CD4-positive, CD25-positive, alpha-beta regulatory T cell (primary cell): Measurements from ENCODE around the gene ARHGEF6. TPM values are rescaled to one million over a fixed set of nuclear protein-coding genes. Genes with fewer than 3 reads are reported as not detected.

Experiments used
- ATAC-seq, 2 donors: fragments of 150-1000 bp; cut with Tn5 transposase; one replicate each; pipeline ENCODE4 v1.10.0; 2021; ENCODE audit warnings: low read depth in 2 of 2, moderate number of reproducible peaks in 2 of 2, moderate library complexity in 1 of 2
- DNase-seq, 3 donors: peaks; one replicate each; pipeline versions ENCODE4 v3.0.0 to v3.0.0-alpha.2; 2012 to 2022; ENCODE audit warnings: mixed read lengths in 1 of 3
- H3K27ac ChIP-seq: one replicate; pipeline ENCODE4 v1.7.0; 2013; ENCODE audit warnings: mild to moderate bottlenecking, low read length; ENCODE audit not compliant: insufficient read depth, poor library complexity, severe bottlenecking
- H3K27me3 ChIP-seq: one replicate; pipeline ENCODE4 v1.7.0; 2013; ENCODE audit warnings: low read length; ENCODE audit not compliant: control insufficient read depth, insufficient read depth
- H3K36me3 ChIP-seq: one replicate; pipeline ENCODE4 v1.7.0; 2013; ENCODE audit warnings: mild to moderate bottlenecking, low read length, moderate library complexity; ENCODE audit not compliant: control insufficient read depth, insufficient read depth
- H3K4me1 ChIP-seq: 2 replicates; pipeline ENCODE4 v1.7.0; 2013; ENCODE audit warnings: mild to moderate bottlenecking, low read length; ENCODE audit not compliant: insufficient read depth, control insufficient read depth, poor library complexity, severe bottlenecking
- H3K4me3 ChIP-seq: one replicate; pipeline ENCODE4 v1.7.0; 2013; ENCODE audit warnings: low read depth, mild to moderate bottlenecking, low read length, moderate library complexity
- H3K9me3 ChIP-seq, 2 experiments: 1 replicate in 1 of 2; 2 replicates in 1 of 2; pipeline ENCODE4 v1.7.0; 2013; ENCODE audit warnings: low read length in 2 of 2, mild to moderate bottlenecking in 1 of 2, moderate library complexity in 1 of 2; ENCODE audit not compliant: control insufficient read depth in 2 of 2
- H3K27ac Mint-ChIP-seq, 3 donors: one replicate each; pipeline ENCODE4 v1.8.0; 2020 to 2022; ENCODE audit warnings: mild to moderate bottlenecking in 3 of 3, mixed read lengths in 3 of 3, moderate library complexity in 2 of 3
- H3K27me3 Mint-ChIP-seq: one replicate; pipeline ENCODE4 v1.8.0; 2022; ENCODE audit warnings: mild to moderate bottlenecking, mixed read lengths
- H3K36me3 Mint-ChIP-seq: one replicate; pipeline ENCODE4 v1.8.0; 2020; ENCODE audit warnings: mixed read lengths
- H3K4me1 Mint-ChIP-seq, 4 donors: one replicate each; pipeline ENCODE4 v1.8.0; 2020 to 2022; ENCODE audit warnings: mixed read lengths in 4 of 4, mild to moderate bottlenecking in 1 of 4
- H3K4me3 Mint-ChIP-seq, 4 donors: one replicate each; pipeline ENCODE4 v1.8.0; 2020 to 2022; ENCODE audit warnings: mild to moderate bottlenecking in 4 of 4, mixed read lengths in 4 of 4, moderate library complexity in 3 of 4
- H3K9me3 Mint-ChIP-seq, 7 donors: one replicate each; pipeline ENCODE4 v1.8.0; 2020 to 2022; ENCODE audit warnings: mixed read lengths in 7 of 7, mild to moderate bottlenecking in 3 of 7, moderate library complexity in 2 of 7
- polyA plus RNA-seq, 4 donors: library from polyadenylated mRNA; unstranded; fragments of 300-500 nt; fragmentation: Illumina TruSeq; gene quantifications; one replicate each; pipeline ENCODE4 v1.2.3, GENCODE V29; 2021
- total RNA-seq: library from RNA; stranded (reverse); gene quantifications from one replicate; pipeline ENCODE4 v1.2.3, GENCODE V29; 2022

The ARHGEF6 gene
- total and polyA plus RNA-seq, 5 donors from 2014 or later = 83.0 to 111 (median 87.8) TPM

DNA sequence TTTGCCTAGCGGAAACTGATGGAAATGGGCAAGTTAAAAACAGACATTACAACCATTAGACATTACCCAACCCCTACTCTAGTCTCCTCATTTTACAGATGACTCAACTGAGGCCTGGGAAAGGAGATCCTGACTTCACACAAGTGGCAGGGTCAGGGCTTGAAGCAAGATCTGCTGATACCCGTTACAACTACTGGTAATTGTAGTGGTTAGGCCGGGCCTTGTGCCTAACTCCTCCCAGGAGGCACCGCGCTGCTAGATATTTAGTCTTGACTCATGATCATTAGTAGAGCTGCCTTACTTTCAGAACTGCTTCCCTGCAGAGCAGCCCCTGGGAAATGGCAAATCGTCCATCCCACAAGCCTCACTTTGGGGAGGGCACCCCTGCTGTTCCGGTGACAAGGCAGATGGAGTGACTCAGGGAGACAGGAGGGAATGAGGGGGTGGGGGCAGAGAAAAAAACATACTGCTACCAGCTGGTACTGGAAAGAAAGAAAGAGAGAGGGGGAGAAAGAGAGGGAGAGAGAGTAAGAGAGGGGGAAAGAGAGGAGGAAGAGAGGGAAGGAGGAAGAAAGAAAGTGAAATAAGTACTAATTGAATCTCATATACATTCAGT is 12.2 kb downstream of the ARHGEF6 start:
- peaks cover 47% of the 10 kb centered on the region for H3K4me1 ChIP-seq
- Mint-ChIP-seq H3K27ac (peak overlapping the region; percentile 42 to 97 (median 93)), H3K36me3 (peaks cover 3% of the 10 kb centered on the region), H3K4me3 (peak overlapping the region; percentile 82 to 89 (median 87)), H3K27me3 (no peaks in the 10 kb centered on the region), H3K9me3 (peaks cover 0 to 2% (median 0%) of the 10 kb centered on the region in 7 donors), H3K4me1 (peaks cover 29 to 62% (median 40%) of the 10 kb centered on the region in 4 donors)
- H3K9me3 ChIP-seq = no peaks in the 10 kb centered on the region
- H3K27ac ChIP-seq = peak overlapping the region; percentile 65
- H3K36me3 ChIP-seq = peaks cover 9% of the 10 kb centered on the region
- ATAC-seq (peak; percentile 47 to 49), DNase-seq (peak in 1 of 3 donors; percentile 67)
- no peaks in the 10 kb centered on the region for H3K27me3 ChIP-seq
- H3K4me3 ChIP-seq = peak overlapping the region; percentile 76

DNA sequence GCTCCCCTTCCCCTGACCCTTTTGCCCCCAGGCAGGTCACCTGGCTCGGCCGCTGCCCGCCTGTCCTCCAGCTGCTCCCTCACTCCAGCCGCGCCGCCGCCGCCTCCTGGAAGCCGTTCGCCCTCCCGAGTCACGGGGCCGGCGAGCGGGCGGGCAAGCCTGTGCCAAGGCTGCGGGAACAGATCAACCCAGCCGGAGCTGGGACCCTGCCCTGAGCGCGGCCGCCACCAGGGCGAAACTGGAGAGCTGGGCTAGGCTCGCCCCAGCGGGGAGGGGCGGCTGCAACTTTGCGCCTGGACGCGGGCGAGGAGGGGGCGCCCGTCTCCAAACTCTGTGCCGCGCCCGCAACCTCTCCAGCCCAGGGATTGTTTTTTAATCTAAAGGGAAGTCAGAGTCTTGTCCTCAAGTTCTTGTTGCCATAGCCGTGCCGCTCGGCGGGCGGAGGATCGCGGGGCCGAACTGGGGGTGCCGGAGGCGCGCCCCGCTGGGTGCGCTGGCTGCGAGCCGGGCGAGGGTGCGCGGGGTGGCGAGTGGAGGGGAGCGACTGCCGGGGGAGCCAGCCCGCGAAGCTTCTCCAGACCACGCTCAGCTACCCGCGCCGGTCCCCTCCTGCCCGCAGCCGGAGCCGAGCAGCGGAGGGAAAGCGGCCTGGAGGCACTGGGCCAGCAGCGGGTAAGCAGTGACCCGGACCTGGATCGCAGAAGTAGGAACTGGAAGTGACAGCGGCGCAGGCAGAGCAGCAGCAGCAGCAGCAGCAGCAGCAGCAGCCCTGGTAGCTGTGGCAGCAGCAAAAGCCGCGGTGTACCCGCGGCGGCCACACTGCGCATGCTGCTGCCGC is 13.4 kb downstream of the ARHGEF6 start:
- Mint-ChIP-seq H3K27me3 (no peaks in the 10 kb centered on the region), H3K4me1 (peaks cover 24 to 70% (median 40%) of the 10 kb centered on the region in 4 donors), H3K36me3 (peaks cover 8% of the 10 kb centered on the region), H3K27ac (peak overlapping the region in 1 of 3 donors; percentile 97), H3K4me3 (peak overlapping the region; percentile 82 to 89 (median 87)), H3K9me3 (peaks cover 0 to 2% (median 0%) of the 10 kb centered on the region in 7 donors)
- H3K27me3 ChIP-seq = no peaks in the 10 kb centered on the region
- DNase-seq (peak in 2 of 3 donors; percentile 41 to 70), ATAC-seq (peak; percentile 76 to 81)
- H3K4me1 ChIP-seq = peaks cover 52% of the 10 kb centered on the region
- H3K36me3 ChIP-seq = peaks cover 6% of the 10 kb centered on the region
- no peaks in the 10 kb centered on the region for H3K9me3 ChIP-seq
- H3K27ac ChIP-seq = peak overlapping the region; percentile 65
- H3K4me3 ChIP-seq = peak overlapping the region; percentile 76

DNA sequence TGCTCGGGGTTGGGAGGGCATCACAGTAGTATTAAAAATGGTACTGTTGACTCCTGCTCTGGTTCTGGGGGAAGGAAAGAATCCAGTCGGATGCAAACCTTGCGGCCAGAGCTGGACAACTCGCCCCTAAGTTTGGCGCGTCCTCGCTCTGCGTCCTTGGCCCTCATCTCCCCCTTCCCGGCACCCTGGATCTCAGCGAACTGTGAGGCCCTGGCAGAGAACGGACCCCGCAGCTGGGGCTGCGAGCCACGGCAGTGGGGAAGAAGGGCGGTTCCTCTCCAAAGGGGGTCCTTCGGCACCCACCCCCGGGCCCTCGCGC is 14.0 kb downstream of the ARHGEF6 start:
- H3K27me3 ChIP-seq = no peaks in the 10 kb centered on the region
- no peak for ATAC-seq
- H3K27ac ChIP-seq = no peak overlapping the region
- H3K4me3 ChIP-seq = peak overlapping the region; percentile 35
- no peaks in the 10 kb centered on the region for H3K9me3 Mint-ChIP-seq
- DNase-seq = no peak
- peaks cover 8% of the 10 kb centered on the region for H3K36me3 Mint-ChIP-seq
- peaks cover 52% of the 10 kb centered on the region for H3K4me1 ChIP-seq
- peak overlapping the region; percentile 14 to 86 (median 76) for H3K27ac Mint-ChIP-seq
- H3K36me3 ChIP-seq = peaks cover 6% of the 10 kb centered on the region
- H3K9me3 ChIP-seq = no peaks in the 10 kb centered on the region
- H3K27me3 Mint-ChIP-seq = no peaks in the 10 kb centered on the region
- peaks cover 24 to 70% (median 38%) of the 10 kb centered on the region in 4 donors for H3K4me1 Mint-ChIP-seq
- H3K4me3 Mint-ChIP-seq = peak overlapping the region; percentile 67 to 88 (median 74)

DNA sequence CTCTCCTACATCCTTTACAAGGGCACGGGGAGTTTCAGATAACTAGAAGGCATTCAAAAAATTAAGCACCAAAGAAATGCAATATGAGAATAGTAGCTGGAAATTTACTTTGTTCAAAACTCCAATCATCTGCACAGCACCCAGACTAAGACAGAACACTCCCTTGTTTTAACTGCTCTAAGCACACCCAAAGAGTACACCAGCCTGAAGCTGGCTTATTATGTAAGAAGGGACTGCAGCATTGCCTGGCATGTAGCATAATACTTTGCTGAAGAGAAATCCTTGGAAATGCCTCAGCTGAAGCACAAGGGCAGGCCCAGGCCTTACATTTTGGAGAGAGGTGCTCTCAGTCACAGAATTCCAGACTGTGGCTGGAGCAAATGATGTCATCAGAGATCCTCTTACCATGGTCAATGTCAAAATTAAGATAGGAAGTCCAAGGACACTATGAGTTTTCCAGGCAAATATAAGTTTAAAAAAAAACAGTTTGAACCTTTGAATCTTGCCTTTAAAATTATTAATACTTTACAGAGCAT is 14.8 kb downstream of the ARHGEF6 start:
- Mint-ChIP-seq H3K27ac (peak overlapping the region in 1 of 3 donors; percentile 88), H3K4me3 (peak overlapping the region; percentile 67 to 88 (median 74)), H3K4me1 (peaks cover 23 to 71% (median 38%) of the 10 kb centered on the region in 4 donors), H3K27me3 (no peaks in the 10 kb centered on the region), H3K9me3 (no peaks in the 10 kb centered on the region), H3K36me3 (peaks cover 8% of the 10 kb centered on the region)
- Histone ChIP-seq H3K27ac (peak overlapping the region; percentile 2), H3K9me3 (no peaks in the 10 kb centered on the region), H3K4me1 (peaks cover 48% of the 10 kb centered on the region), H3K4me3 (peak overlapping the region; percentile 52), H3K27me3 (no peaks in the 10 kb centered on the region), H3K36me3 (peaks cover 6% of the 10 kb centered on the region)
- no peak for ATAC-seq
- no peak for DNase-seq

DNA sequence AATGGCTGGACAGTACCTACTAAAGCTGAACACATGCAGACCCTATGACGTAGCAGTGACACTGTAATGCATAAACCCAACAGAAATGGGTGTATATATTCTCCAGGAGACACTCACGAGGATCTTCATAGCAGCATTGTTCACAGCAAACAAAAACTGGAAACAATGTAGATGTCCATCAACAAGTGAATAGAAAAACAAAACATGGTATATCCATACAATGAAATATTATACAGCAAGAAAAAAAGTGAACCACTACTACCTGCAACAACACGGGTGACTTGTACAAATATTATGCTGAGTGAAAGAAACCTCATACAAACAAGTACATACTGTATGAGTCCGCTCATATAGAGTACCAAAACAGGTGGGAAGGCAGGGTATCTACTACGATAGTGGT is 16.5 kb downstream of the ARHGEF6 start:
- Histone ChIP-seq H3K27ac (no peak overlapping the region), H3K27me3 (no peaks in the 10 kb centered on the region), H3K36me3 (peaks cover 6% of the 10 kb centered on the region), H3K4me3 (no peak overlapping the region), H3K9me3 (no peaks in the 10 kb centered on the region), H3K4me1 (peaks cover 48% of the 10 kb centered on the region)
- no peak overlapping the region for H3K4me3 Mint-ChIP-seq
- H3K27me3 Mint-ChIP-seq = no peaks in the 10 kb centered on the region
- ATAC-seq (no peak), DNase-seq (no peak)
- H3K4me1 Mint-ChIP-seq = peaks cover 20 to 66% (median 40%) of the 10 kb centered on the region in 4 donors
- H3K36me3 Mint-ChIP-seq = peaks cover 8% of the 10 kb centered on the region
- no peaks in the 10 kb centered on the region for H3K9me3 Mint-ChIP-seq
- H3K27ac Mint-ChIP-seq = no peak overlapping the region

DNA sequence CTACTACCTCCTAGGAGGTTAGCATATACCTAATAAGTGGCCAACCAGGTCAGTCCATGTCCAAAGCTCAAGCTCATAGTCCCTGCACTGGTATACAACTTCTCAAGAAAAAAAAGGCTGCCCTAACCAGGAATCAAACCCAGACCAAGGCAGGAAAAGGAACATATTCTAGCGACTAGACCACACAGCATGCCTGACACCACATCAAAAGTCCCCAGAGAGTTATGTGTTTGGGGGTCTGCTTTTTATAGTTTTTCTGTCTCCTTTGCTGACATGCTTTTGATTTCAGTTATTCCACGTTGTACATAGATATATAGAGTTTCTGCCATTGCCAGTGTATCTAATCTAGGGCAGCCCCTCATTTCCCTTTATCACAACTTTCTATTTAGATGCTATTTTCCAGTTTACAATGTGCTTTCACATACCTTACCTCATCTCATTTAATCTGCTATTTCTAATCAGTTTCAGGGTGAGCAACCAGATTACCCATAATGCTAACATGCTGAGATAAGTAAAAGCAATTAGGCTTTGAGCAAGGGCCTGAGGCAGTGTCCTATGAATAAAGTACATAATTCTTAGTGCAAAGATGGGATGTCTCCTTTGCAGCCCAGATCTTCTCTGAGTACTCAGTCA is 17.8 kb downstream of the ARHGEF6 start:
- Histone ChIP-seq H3K36me3 (peaks cover 6% of the 10 kb centered on the region), H3K4me1 (peaks cover 40% of the 10 kb centered on the region), H3K27me3 (no peaks in the 10 kb centered on the region), H3K4me3 (peak overlapping the region; percentile 24), H3K27ac (no peak overlapping the region), H3K9me3 (no peaks in the 10 kb centered on the region)
- no peak for ATAC-seq
- H3K4me3 Mint-ChIP-seq = peak overlapping the region in 3 of 4 donors; percentile 28 to 61 (median 31)
- H3K36me3 Mint-ChIP-seq = peaks cover 8% of the 10 kb centered on the region
- H3K27me3 Mint-ChIP-seq = no peaks in the 10 kb centered on the region
- H3K27ac Mint-ChIP-seq = peak overlapping the region in 2 of 3 donors; percentile 32 to 37
- no peak for DNase-seq
- H3K4me1 Mint-ChIP-seq = peaks cover 16 to 55% (median 35%) of the 10 kb centered on the region in 4 donors
- H3K9me3 Mint-ChIP-seq = no peaks in the 10 kb centered on the region

DNA sequence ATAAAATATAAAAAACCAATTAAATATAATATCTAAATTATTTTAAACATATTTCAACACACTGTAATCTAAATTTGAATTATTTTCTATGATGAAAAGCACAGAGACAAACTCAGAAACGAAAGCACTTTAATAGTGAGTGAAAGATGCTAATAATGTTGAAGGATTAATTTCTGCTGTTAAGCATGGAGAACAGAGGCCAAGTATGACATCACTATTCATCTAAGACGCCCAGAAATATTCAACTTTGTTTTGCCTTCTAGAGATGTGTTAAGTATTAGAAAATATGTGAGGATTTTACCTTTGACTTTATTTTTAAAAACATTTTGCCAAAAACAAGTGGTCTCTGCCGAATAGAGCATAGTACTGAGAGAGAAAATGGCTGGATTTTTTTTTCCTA is 19.3 kb downstream of the ARHGEF6 start:
- H3K4me1 ChIP-seq = peaks cover 30% of the 10 kb centered on the region

More for the DNA sequence above, 19.3 kb downstream of the ARHGEF6 start:
- no peak for ATAC-seq
- Histone ChIP-seq H3K9me3 (no peaks in the 10 kb centered on the region), H3K27ac (no peak overlapping the region), H3K36me3 (peaks cover 6% of the 10 kb centered on the region), H3K4me3 (no peak overlapping the region), H3K27me3 (no peaks in the 10 kb centered on the region)
- Mint-ChIP-seq H3K4me1 (peaks cover 16 to 58% (median 40%) of the 10 kb centered on the region in 4 donors), H3K9me3 (no peaks in the 10 kb centered on the region), H3K36me3 (peaks cover 12% of the 10 kb centered on the region), H3K27me3 (no peaks in the 10 kb centered on the region), H3K27ac (no peak overlapping the region), H3K4me3 (no peak overlapping the region)
- DNase-seq = no peak
